Stimulated activated CD8-positive, alpha-beta memory T cell treated with anti-CD3 and anti-CD28 coated beads, Interleukin-4, amount 100 ng/mL, for 1 hour (primary cell): ENCODE data around the gene FRMD1.
"Not testable (repeated sequence)": the region's sequence is repeated elsewhere in the genome, so short reads cannot be mapped to it uniquely, and the experiment has no call there.

Experiments used
- DNase-seq, 2 donors: peaks; one replicate each; pipeline ENCODE4 v3.0.0-alpha.2; 2020; ENCODE audit warnings: low read depth in 2 of 2, low spot score in 1 of 2

FRMD1 gene

DNA sequence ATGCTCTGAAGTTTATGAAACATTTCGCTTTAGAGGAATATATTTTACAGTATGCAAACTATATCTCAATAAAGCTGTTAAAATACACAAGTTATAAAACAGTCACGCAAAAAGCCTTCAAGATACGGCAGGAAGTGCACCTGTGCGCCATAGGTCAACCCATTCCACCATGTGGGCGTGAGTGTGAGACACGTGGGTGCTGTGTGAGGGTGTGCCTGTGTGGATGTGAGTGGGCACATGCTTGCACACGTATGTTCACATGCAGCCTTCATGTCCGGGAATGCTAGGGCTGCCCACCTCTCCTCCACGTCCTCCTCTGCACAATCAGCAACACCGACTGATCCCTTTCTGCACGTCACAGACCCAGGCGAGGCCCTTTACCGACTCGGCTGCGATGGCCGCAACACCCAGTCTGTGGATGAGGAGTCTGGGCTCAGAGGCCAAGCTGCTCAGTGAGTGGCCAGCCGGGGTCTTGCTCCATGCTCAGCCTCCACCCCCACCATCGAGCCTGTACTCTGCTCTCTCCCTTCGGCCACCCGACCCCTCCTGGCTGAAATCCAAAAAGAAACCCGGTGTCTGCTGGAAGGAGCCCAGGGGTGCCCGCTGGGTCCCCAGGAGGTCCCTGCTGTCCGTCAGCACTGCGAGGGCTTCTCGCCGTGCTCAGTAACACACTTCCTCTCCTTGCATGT, 3.0 kb upstream of the FRMD1 start:
- no peak for DNase-seq

DNA sequence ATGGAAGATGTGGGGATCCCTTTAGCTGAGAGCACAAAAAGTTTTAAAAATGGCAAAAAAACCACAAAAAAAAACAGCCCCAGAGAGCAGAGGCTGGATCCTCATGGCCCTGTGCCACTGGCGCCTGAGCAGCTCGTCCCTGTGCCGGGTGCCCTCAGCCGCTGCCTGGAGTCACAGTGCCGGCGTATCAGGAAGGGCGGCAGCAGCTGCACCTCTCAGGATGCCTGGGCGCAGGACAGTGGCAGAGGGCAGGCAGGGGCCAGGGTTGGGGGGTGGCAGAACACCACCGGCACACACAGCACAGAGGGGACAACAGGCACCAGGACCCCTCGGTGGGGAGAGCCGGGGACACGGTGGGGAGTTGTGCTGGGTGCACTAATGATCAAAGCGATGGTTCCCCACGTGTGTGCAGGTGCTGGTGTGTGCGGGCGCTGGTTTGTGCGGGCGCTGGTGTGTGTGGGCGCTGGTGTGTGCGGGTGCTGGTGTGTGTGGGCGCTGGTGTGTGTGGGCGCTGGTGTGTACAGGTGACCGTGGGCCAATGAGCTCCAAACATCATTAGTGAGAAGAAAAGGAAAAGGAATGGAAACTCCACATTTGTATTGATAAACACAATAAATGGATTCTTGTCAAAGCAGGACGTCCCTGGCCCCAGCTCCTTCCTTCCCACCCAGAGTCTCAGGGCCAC, 1.5 kb upstream of the FRMD1 start:
- DNase-seq = no peak

DNA sequence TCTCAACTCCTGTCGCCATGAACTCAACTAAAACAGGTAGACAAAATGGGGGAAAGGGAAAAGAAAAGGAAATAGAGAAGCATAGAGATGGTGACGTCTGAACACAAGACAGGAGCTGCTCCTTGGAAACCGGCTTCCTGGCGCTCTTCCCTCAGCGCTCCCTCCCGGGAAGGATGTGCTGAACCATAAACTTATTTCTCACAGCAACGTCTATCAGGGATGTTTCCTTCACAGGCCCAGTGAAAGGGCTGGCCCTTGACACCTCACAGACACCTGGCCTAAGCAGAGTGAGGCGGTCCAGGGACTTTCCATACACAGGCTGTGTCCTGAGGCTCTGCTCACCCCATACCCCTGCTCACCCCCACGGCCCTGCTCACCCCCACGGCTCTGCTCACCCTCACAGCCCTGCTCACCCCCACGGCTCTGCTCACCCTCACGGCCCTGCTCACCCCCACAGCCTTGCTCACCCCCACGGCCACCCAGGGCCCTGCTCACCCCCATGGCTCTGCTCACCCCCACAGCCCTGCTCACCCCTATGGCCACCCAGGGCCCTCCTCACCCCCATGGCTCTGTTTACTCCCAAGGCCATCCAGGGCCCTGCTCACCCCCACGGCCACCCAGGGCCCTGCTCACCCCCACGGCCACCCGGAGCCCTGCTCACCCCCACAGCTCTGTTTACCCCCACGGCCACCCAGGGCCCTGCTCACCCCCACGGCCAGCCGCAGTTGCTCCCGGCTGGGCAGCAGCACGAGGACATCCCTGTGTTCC, 653 bp downstream of the FRMD1 start:
- no peak for DNase-seq

DNA sequence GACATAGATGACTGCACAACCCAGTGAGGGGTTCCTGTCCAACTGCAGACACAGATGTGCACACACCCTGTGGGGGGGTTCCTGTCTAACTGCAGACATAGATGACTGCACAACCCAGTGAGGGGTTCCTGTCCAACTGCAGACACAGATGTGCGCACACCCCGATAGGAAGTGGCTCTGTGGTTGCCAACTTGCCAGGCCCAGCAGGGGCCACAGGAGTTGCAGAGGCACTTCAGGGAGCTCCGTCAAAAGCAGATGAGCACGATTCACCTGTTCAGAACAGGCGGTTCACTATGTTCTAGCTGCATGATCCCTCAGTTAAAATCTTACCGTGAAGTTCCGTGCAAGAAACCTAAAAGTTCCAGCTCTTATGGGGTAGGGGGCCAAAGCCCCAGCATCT, 1.6 kb downstream of the FRMD1 start:
- DNase-seq = not testable (repeated sequence)

DNA sequence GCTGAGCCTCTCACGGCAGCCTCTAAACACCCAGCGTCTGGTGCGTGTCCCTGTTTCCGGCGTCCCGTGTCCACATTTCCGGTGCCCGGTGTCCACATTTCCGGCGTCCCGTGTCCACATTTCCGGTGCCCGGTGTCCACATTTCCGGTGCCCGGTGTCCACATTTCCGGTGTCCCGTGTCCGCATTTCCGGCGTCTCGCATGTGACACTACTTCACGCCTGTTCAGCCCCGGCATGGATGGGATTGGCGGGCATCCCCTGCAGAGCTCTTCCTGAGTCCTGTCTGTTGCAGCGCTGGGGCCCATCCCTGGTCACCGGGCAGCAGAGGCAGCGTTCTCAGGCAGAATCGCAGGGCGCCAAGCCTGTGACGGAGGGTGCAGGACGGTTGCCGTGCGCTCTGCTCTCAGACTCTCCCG, 3.2 kb downstream of the FRMD1 start:
- no peak for DNase-seq

DNA sequence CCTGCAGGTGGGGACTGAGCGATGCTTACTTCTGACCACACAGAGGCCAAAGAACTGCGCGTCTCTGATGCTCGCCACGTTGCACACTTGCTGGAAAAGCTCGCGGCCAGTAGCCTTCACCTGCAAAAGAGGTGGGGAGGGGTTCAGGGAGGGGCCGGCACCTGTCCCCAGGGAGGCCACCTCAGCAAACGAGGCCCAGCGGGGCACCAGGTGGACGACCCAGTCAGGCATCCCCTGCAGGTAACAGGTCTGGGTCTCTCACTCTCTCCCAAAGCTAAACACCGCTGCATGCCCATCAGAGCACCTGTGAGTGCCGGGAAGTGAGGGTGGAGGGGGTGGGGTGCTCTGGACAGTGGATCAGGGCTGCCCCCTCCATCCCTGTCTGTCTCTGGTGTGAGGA, 3.8 kb downstream of the FRMD1 start:
- no peak for DNase-seq

DNA sequence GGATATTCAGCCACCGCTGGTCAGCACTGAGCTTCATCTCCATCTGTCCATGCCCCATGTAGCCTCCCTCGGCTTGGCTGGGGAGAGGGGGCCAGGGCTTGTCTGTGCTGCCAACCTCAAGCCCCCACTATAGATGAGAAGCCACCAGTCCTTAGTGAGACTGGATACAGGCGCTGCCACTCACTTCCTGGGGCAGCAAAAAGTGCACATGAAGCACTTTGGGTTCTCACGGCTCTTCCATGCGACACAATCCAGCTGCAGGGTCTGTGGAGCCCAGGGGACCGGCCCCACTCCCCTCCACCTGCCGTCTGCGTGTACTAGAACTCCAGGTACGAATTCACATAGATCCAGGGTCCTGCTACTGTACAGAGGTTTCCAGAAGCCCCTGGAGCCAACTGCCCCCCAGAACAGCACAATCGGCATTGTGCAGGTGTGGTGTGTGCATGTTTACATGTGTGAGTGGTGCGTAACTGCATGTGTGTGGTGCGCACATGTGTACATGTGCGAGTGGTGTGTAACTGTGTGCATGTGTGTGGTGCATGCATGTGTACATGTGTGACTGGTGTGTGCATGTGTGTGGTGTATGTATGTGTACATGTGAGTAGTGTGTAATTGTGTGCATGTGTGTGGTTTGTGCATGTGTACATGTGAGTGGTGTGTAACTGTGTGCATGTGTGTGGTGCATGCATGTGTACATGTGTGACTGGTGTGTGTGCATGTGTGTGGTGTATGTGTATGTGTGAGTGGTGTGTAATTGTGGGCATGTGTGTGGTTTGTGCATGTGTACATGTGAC, 4.9 kb downstream of the FRMD1 start:
- DNase-seq = no peak

DNA sequence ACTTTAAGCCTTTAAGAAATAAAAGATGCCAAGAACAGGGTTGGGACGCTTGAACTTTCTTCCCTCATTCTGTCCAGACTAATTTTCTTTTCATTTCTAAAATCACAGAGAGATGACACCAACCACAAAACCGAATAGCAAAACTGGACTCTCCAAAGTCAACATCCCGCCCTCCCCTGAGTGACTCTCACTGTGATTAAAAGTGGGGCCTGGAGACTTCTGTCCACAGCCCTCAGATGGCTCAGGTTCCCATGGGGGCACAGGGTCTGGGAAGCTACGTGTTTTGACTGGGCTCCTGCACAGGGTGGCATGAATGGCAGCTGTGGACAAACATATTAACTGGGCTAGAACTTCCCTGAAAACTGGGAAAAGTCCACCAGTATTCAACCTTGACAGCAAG, 6.3 kb downstream of the FRMD1 start:
- no peak for DNase-seq

DNA sequence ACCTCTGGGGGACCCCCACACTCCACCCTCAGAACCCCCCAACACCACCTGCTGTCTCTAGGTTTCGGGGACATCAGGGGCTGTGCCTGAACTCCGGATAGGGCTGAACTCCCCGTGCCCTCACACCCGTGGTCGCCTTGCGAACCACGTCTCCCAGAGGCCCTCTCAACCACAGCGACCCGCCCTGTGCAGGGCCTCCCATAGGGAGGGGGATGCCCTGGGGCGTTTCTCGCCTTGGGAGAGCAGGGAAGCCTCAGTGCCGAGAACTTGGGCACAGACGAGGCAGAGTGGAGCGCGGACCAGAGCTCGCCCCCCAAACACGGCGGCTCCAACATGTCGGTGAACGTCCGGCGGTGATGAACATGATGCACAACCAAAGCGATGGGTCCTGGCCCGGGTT, 6.8 kb downstream of the FRMD1 start:
- DNase-seq = no peak

DNA sequence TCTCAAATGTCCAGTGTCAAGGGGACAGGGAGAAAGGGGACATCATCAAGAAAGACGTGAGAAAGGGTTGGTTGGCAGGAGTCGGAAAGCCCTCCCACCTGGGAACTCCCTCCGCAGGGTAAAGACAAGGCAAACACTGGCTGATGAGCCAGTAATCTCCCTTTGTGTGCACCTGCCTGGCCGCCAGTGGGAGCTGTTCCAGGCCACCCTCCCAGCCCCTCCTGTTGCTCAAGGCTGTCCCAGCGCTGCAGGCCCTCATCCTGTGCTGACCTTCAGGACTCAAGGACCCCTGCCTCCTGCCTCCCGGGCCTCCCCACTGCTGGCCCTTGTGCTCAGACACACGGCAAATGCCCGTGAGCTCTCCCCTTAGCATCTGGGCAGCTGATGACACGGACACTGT, 7.4 kb downstream of the FRMD1 start:
- DNase-seq = no peak

DNA sequence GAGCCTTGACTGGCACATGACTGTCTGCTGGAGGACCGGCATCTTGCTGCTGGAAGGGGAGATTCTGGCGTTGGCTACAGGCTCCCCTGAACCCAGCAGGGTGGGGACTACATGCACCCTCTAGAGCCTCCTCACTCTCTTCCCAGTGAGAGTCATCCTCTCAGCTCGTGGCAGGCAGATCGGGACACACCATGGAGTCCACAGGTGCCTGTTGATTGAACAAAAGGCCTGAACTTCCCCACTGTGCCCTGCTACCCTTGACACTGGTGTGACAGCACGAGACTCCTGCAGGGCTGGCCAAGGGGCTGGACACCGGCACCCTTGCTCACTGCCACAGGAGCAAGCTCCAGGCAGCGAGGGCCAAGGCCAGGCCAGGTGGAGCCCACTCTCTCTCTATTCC, 8.2 kb downstream of the FRMD1 start:
- no peak for DNase-seq

DNA sequence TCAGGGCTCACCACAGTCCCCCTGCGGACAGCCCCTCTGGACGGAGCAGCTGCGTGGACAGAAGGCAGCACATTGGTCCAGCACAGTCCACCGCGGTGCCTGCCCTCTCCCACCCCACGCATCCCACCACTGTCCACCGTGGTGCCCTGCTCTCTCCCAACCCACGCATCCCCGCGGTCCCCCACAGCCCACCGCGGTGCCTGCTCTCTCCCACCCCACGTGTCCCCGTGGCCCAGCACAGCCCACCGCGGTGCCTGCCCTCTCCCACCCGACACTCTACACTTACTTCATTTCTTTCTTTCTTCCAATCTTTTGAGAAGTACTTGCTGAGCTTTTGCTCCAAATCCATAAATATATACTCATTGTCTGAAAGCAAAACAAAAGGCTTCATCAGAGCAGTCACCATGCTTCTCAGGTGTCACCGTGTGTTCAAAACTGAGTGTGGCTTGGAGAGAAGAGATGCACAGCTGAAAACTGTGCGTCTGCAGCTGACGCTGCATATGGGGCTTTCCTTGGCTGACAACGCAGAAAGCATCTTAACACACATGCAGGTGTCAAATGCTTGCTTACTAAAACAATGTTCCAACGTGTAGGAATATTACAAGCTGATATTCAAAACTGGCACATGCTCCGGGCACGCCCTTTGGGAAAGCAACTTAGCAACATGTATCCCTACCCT, 11.8 kb downstream of the FRMD1 start:
- DNase-seq = no peak

DNA sequence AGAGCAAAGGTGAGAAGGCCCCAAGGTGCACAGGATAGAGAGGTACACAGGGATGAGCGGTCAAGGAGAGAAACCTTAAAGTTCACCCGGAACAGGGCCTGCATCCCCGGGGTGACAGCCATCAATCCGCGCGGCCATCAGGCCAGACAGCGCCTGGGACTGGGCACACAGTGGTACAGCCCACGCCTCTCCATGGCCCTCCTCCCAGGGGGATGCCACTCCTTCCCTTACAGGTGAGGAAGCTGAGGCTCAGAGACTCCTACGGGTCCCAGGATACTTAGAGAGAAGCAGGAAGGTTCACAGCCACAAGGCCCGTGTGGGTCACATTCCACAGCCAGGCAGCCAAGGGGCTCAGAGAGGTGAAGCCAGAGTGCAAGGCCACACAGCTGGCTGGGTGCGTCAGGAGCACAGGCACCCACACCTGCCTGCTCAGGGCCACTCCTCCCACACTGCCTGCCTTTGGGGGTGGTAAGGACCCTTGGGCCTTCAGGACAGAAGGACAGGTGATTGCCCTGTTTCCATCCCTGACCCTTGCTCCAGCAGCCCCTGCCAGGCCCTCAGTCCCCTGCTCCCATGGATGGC, 14.7 kb downstream of the FRMD1 start:
- DNase-seq = no peak

DNA sequence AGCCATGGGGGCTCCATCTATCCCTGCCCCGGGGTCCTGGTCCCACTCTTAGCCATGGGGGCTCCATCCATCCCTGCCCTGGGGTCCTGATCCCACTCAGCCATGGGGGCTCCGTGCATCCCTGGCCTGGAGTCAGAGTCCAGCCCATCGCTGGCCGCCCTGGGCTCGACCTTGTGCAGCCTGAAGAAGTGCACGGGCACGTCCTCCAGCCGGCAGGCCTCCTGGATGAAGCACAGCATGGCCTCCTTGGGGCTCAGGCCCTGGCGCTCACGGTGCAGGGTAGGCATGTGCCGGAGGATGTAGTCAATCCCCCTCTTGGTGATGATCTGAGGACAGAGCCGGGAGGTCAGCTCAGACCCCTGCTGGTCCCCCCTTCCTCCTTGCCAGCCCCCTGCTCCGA, 15.6 kb downstream of the FRMD1 start:
- DNase-seq = no peak

DNA sequence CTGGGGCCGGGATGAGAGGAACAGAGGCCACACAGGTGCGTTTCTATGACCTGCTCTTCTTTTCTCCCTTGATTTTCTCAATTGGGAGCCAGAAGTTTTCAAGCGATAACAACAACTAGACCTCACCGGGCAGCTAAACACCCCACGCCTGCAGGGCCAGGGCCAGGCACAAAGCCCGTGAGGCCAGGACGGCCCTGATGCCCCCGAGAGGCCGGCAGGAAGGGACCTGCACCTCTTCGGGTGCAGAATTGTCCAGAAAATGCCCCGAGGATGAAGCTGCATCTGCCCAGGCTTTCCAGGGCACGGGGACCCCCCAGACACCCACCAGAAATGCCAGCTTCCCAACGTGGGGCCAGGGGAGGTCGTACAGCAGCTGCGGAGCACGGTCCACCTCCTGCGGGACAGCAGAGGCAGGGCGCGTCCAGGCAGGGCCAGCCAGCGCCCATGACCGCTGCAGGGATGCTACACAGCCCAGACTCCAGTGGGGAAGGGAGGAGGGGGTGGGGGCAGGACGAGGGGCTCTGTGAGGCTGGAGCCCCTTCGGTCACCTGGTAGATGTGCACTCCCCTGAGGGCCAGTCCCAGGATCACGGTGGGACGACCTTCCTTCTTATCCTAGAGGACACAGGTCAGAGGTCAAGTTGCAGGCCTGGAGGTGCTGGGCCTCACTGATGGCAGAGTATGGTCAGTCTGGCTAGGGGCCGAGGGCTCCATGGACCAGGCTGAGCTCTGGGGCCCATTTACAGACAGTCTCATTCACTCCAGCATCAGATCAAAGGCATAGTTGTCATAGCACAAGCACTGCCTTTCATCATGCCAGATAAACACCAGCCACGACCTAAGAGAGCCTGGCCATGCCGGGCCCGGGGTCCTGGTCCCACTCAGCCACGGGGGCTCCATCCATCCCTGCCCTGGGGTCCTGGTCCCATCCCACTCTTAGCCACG, 16.4 kb downstream of the FRMD1 start:
- DNase-seq = no peak

DNA sequence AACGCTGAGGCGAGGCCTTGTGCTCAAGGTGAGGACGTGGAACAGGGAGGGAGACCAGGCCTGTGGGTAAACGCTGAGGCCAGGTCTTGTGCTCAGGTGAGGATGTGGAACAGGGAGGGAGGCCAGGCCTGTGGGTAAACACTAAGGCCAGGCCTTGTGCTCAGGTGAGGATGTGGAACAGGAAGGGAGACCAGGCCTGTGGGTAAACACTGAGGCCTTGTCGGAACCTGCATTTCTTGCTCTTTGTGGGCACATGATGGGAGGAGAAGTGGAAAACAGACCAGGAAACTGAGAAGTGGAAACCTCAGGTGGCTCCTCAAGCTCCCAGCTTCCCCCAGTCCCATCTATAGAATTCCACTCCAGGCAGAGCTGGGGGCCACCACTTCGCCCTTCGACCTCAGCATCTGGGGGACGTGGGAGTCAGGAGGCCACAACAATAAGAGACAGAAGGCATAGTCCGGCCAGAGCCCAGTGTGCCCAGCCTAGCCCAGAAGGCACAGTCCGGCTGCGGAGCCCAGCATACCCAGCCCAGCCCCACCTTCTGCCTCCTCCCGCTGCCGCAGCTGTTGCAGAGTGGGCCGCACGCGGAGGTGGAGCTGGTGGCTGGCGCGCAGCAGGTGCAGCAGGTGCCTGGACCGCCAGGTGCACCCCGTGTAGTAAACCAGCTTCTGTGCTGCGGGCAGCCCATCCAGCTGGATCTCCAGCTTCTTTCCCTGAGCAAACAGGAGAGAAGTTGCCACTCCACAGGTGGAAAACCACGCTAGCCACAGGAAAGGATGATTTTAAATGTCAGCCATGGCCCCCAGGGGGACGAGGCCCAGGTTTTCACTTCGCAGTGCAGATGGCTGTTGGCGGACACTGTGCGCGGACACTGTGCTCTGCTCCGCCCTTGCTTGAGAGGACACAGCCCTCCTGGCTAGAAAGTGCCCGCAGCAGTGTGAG, 17.5 kb downstream of the FRMD1 start:
- DNase-seq = no peak

DNA sequence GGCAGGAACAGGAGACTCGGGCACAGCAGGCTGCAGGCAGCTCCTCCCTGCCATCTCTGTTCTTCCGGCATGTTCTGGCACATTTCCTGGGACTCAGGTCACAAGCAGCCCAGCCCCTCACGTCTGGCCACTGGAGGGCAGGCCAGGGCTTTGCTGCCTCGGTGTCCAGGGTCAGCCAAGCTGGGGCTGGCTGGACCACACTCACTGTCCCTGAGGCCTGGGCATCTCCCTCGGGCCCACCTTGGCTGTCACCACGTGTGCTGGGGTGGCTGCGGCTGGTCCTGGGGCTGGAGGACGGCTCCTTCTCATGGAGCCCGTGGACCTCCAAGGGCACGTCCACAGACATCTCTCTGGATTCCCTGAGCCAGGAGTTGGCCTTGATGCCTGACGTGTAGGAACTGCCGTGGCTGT, 18.5 kb downstream of the FRMD1 start:
- no peak for DNase-seq
